HEK293 (cell line): Measurements from ENCODE around the gene CCDC186.

Experiments
- KLF9 ChIP-seq: fragments of 450-650 bp; formaldehyde crosslinking; IDR thresholded peaks from 2 replicates; pipeline ENCODE4 v1.5.1; 2016; ENCODE audit warnings: missing biosample characterization, missing genetic modification characterization, low read depth
- ZBTB6 ChIP-seq: fragments of 450-650 bp; formaldehyde crosslinking; IDR thresholded peaks from 2 replicates; pipeline ENCODE4 v1.5.1; 2017; ENCODE audit warnings: missing biosample characterization, missing genetic modification characterization
- ZNF18 ChIP-seq: fragments of 450-650 bp; formaldehyde crosslinking; IDR thresholded peaks from 2 replicates; pipeline ENCODE4 v1.5.1; 2016; ENCODE audit warnings: missing biosample characterization, missing genetic modification characterization
- ZNF776 ChIP-seq: fragments of 450-650 bp; formaldehyde crosslinking; IDR thresholded peaks from 2 replicates; pipeline ENCODE4 v1.5.0; 2017; ENCODE audit warnings: missing biosample characterization, missing genetic modification characterization, borderline replicate concordance
- TF ChIP-seq, protein P1 (sequence below): fragments of 450-650 bp; formaldehyde crosslinking; IDR thresholded peaks from 2 replicates; pipeline ENCODE4; 2016; ENCODE audit warnings: missing biosample characterization, missing genetic modification characterization

Gene CCDC186

DNA sequence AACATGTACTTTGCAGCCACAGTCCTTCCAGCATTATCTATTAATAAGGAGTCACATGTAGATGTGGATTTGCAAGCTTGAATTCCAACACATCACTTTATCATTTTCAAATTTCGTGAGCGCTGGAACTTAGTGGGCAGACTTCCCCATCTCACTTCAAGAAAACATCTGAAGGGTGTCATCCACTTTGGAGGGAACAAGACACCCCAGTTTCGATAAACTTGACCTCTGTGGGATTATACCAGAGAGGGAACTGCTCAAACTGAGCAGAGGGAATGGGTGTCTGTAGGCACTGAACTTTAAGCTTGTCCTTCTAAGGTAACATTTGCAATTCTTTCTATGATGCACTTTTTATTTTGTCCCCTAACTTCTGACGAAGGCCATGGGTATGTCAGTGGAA is 102.8 kb downstream of the CCDC186 start (continued):
- no peak for TF ChIP-seq ZNF18 (tag by site-specific recombination)
- TF ChIP-seq ZNF776 (tag by site-specific recombination): no peak
- TF ChIP-seq KLF9 (tag by site-specific recombination): no peak
- TF ChIP-seq ZBTB6: no peak
- TF ChIP-seq, protein P1, sequence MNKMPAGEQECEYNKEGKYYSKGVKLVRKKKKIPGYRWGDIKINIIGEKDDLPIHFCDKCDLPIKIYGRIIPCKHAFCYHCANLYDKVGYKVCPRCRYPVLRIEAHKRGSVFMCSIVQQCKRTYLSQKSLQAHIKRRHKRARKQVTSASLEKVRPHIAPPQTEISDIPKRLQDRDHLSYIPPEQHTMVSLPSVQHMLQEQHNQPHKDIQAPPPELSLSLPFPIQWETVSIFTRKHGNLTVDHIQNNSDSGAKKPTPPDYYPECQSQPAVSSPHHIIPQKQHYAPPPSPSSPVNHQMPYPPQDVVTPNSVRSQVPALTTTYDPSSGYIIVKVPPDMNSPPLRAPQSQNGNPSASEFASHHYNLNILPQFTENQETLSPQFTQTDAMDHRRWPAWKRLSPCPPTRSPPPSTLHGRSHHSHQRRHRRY: no peak
